ENCODE measurements around the gene BIRC5.

DNA sequence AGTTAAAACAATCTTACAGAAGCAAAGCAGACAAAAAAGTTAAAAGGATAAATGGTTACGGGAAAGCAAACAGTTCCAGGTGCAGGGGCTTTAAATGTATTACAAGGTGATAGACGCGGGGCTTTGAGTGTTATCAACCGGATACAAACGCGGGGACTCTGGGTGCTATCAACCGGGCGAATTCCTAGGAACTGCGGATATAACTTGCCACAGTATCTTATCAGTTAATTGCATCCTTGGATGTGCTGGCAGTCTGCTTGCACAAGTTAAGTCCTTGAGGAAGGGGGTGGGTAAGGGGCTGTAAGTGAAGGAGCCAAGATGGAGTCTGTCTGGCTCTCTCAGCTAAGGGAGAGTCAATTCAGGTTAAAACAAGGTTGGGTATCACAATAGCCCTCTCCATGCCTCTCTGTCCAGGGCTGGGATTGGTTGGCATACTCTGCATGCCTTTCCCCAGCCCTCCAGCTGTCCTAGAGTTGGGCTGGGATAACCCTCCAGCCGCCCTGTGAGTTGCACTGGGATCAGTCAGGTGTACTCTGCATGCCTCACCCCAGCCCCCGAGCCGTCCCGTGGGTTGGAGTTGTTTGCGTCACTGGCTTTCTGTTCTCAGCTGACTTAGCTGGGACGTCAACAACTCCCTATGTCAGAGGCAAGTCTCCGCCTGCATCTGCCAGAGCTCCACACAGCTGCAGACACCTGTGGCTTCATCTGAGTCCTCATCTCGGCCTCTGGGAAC lies 58.3 kb downstream of the BIRC5 start:
- TF ChIP-seq, protein P1, sequence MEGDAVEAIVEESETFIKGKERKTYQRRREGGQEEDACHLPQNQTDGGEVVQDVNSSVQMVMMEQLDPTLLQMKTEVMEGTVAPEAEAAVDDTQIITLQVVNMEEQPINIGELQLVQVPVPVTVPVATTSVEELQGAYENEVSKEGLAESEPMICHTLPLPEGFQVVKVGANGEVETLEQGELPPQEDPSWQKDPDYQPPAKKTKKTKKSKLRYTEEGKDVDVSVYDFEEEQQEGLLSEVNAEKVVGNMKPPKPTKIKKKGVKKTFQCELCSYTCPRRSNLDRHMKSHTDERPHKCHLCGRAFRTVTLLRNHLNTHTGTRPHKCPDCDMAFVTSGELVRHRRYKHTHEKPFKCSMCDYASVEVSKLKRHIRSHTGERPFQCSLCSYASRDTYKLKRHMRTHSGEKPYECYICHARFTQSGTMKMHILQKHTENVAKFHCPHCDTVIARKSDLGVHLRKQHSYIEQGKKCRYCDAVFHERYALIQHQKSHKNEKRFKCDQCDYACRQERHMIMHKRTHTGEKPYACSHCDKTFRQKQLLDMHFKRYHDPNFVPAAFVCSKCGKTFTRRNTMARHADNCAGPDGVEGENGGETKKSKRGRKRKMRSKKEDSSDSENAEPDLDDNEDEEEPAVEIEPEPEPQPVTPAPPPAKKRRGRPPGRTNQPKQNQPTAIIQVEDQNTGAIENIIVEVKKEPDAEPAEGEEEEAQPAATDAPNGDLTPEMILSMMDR (IDR thresholded peaks at IDR 0.05 in 4 of 5, conservative IDR thresholded peaks at IDR 0.05 in 1 of 5), result no peak
- peak; percentile 23 to 67 for TF ChIP-seq POLR2A (IDR thresholded peaks at IDR 0.05)

Data from gastrocnemius medialis (tissue), 4 donors.